Ovary (tissue), 9 donors: ENCODE data around the gene TNRC6C. TPM values are rescaled to one million over a fixed set of nuclear protein-coding genes. Genes with fewer than 3 reads are reported as not detected.

Experiments used
- DNase-seq, 5 donors: peaks; one replicate each; pipeline ENCODE4 v3.0.0-alpha.2; 2019 to 2020
- H3K27ac ChIP-seq, 2 donors: fragments of 200-600 bp; one replicate each; pipeline versions ENCODE4 v1.5.1 to v1.8.0; 2019 to 2022
- H3K27me3 ChIP-seq: fragments of 200-600 bp; one replicate; pipeline ENCODE4 v1.8.0; 2022
- H3K36me3 ChIP-seq: fragments of 200-600 bp; sonication (generic); one replicate; pipeline ENCODE4 v1.5.1; 2019
- H3K4me1 ChIP-seq: one replicate; pipeline ENCODE4 v1.8.1; 2013; ENCODE audit warnings: mild to moderate bottlenecking, moderate library complexity; ENCODE audit not compliant: insufficient read depth
- H3K4me3 ChIP-seq: fragments of 200-600 bp; sonication (generic); one replicate; pipeline ENCODE4 v1.5.1; 2017
- H3K9me3 ChIP-seq, 2 donors: fragments of 200-600 bp in 1 of 2; sonication (generic) in 1 of 2; one replicate each; pipeline versions ENCODE4 v1.5.1 to v1.8.1; 2013 to 2019; ENCODE audit warnings: mild to moderate bottlenecking in 1 of 2, moderate library complexity in 1 of 2
- EP300 ChIP-seq: sonication (generic); formaldehyde crosslinking; IDR thresholded peaks from one replicate; pipeline ENCODE4 v1.6.1; 2017; ENCODE audit warnings: antibody characterized with exemption
- POLR2A ChIP-seq: fragments of 450-650 bp; IDR thresholded peaks from one replicate; pipeline ENCODE4 v1.6.1; 2017; ENCODE audit warnings: antibody characterized with exemption, mild to moderate bottlenecking, moderate library complexity
- WGBS, 3 donors: extraction: QIAGEN DNeasy Blood & Tissue Kit in 1 of 3; methylation state at CpG; one replicate each; pipeline versions ENCODE4 v1.1.5 to v1.1.7; 2013 to 2017; 5-methylcytosine and 5-hydroxymethylcytosine counted together
- intact Hi-C, 4 donors: fragments of 100-400 bp; cut with DNase I; formaldehyde crosslinking; loops; one replicate each; pipeline versions ENCODE4 v1.11.0 to v1.15.1; 2022 to 2023
- polyA plus RNA-seq, 2 donors: library from polyadenylated mRNA; stranded (reverse); fragments of 200-250 nt in 1 of 2; fragments of 350-450 nt in 1 of 2; fragmentation: Illumina TruSeq in 1 of 2; extraction: RNeasy Lipid Tissue Mini Kit (QIAGEN cat#74804) in 1 of 2; gene quantifications; one replicate each; pipeline ENCODE4 v1.2.3, GENCODE V29; 2013 to 2014
- total RNA-seq, 7 donors: library from RNA; depleted of rRNA in 2 of 7; stranded (reverse); fragments of >200 nt in 2 of 7; fragmentation: NEBNext Ultra II Directional in 3 of 7; extraction: Animal tissue kit (Norgen Biotek cat#: 25700) in 3 of 7; gene quantifications; one replicate each; pipeline versions ENCODE4 v1.1.0 to v1.2.4, GENCODE V29; 2016 to 2023
- TF ChIP-seq, protein P1 (sequence below), 3 donors: fragments of 450-650 bp in 2 of 3; fragments of 200-600 bp in 1 of 3; IDR thresholded peaks; one replicate each; pipeline versions ENCODE4 v1.5.1 to v1.8.0; 2016 to 2022; ENCODE audit warnings: antibody characterized with exemption in 3 of 3, mild to moderate bottlenecking in 1 of 3
- donor health status: DM: no; HTN: no; CAD: no; lungs with moderate emphysema.
- donor health status: DM: no; HTN: no; CAD: no.
- donor health status: Bipolar disorder and iron deficiency.
- donor health status: DM: yes; HTN: yes; CAD: no.
- donor health status: DM: no; HTN: no; CAD: no.
- donor health status: DM: yes; HTN: yes; CAD: no.

TNRC6C gene
- total and polyA plus RNA-seq, 9 donors = 8.7 to 45.3 (median 32.5) TPM

DNA sequence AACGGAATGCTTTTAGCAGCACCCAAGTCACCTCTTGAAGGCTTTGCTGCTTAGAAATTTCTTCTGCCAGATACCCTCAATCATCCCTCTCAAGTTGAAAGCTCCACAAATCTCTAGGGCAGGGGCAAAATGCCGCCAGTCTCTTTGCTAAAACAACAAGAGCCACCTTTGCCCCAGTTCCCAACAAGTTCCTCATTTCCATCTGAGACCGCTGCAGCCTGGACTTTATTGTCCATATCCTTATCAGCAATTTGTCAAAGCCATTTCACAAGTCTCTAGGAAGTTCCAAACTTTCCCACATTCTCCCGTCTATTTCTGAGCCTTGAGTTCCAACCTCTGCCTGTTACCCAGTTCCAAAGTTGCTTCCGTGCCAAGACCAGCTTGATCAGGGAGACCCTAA, 142.6 kb downstream of the TNRC6C start:
- H3K27me3 ChIP-seq = no peaks in the 10 kb centered on the region
- DNase-seq = no peak
- H3K4me3 ChIP-seq = no peak overlapping the region
- H3K4me1 ChIP-seq = no peaks in the 10 kb centered on the region
- WGBS, 3 donors = 78 to 87% (median 79%) methylated on average over 5 of the region's 5 CpGs
- no peaks in the 10 kb centered on the region for H3K36me3 ChIP-seq
- no peak overlapping the region for H3K27ac ChIP-seq
- no peaks in the 10 kb centered on the region for H3K9me3 ChIP-seq
- intact Hi-C loops = no loop called here
- TF ChIP-seq POLR2A = no peak
- TF ChIP-seq, protein P1, sequence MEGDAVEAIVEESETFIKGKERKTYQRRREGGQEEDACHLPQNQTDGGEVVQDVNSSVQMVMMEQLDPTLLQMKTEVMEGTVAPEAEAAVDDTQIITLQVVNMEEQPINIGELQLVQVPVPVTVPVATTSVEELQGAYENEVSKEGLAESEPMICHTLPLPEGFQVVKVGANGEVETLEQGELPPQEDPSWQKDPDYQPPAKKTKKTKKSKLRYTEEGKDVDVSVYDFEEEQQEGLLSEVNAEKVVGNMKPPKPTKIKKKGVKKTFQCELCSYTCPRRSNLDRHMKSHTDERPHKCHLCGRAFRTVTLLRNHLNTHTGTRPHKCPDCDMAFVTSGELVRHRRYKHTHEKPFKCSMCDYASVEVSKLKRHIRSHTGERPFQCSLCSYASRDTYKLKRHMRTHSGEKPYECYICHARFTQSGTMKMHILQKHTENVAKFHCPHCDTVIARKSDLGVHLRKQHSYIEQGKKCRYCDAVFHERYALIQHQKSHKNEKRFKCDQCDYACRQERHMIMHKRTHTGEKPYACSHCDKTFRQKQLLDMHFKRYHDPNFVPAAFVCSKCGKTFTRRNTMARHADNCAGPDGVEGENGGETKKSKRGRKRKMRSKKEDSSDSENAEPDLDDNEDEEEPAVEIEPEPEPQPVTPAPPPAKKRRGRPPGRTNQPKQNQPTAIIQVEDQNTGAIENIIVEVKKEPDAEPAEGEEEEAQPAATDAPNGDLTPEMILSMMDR (IDR thresholded peaks at IDR 0.05) = no peak
- no peak for TF ChIP-seq EP300

DNA sequence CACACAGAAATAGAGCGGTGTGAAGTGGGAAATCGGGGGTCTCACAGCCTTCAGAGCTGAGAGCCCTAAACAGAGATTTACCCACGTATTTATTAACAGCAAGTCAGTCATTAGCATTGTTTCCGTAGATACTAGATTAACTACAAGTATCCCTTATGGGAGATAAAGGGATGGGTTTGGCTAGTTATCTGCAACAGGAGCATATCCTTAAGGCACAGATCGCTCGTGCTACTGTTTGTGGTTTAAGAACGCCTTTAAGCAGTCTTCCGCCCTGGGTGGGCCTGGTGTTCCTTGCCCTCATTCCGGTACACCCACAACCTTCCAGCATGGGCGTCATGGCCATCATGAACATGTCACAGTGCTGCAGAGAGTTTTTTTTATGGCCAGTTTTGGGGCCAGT, 143.0 kb downstream of the TNRC6C start:
- H3K27ac ChIP-seq = no peak overlapping the region
- TF ChIP-seq EP300 = no peak
- no peak for TF ChIP-seq POLR2A
- TF ChIP-seq, protein P1 (IDR thresholded peaks at IDR 0.05) = no peak
- no peak overlapping the region for H3K4me3 ChIP-seq
- no peak for DNase-seq
- no peaks in the 10 kb centered on the region for H3K9me3 ChIP-seq
- WGBS, 3 donors = 96 to 97% (median 97%) methylated on average over 10 of the region's 10 CpGs
- H3K36me3 ChIP-seq = no peaks in the 10 kb centered on the region
- intact Hi-C loops = no loop called here
- H3K4me1 ChIP-seq = no peaks in the 10 kb centered on the region
- H3K27me3 ChIP-seq = no peaks in the 10 kb centered on the region

DNA sequence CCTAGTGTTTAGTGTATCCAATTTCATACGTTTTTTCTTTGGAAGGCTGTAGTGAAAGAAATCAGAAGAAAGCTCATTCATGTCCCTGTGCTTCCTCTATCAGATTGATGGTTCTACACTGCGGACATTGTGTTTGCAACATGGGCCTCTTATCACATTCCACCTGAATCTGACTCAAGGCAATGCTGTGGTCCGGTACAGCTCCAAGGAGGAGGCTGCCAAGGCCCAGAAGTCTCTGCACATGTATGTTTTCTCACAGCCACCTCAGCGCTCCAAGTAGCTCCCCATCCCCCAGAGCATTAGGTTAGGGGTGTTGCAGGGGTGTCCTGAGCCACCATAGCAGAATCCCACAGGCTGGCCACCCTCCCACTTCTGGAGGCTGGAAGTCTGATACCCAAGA, 144.8 kb downstream of the TNRC6C start:
- H3K9me3 ChIP-seq = no peaks in the 10 kb centered on the region
- 31 to 46% (median 39%) methylated on average over 4 of the region's 4 CpGs for WGBS, 3 donors
- H3K4me1 ChIP-seq = no peaks in the 10 kb centered on the region
- no peak for TF ChIP-seq EP300
- no peak for TF ChIP-seq POLR2A
- TF ChIP-seq, protein P1 (IDR thresholded peaks at IDR 0.05) = no peak
- no peak for DNase-seq
- no peaks in the 10 kb centered on the region for H3K36me3 ChIP-seq
- H3K27ac ChIP-seq = no peak overlapping the region
- no peaks in the 10 kb centered on the region for H3K27me3 ChIP-seq
- H3K4me3 ChIP-seq = no peak overlapping the region
- intact Hi-C loops = no loop called here

DNA sequence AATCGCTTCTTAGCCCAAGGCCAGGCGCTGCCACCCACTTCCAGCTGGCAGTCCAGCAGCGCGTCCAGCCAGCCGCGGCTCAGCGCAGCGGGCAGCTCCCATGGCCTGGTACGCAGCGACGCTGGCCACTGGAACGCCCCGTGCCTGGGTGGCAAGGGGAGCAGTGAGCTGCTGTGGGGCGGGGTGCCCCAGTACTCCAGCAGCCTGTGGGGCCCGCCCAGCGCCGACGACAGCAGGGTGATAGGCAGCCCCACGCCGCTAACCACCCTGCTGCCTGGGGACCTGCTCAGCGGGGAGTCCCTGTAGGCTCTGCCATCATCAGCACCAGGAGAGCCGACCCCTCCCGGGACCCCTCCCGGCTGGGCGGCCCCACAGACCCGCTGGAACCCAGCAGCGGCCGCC, 146.0 kb downstream of the TNRC6C start:
- Histone ChIP-seq H3K4me1 (no peaks in the 10 kb centered on the region), H3K36me3 (no peaks in the 10 kb centered on the region), H3K9me3 (no peaks in the 10 kb centered on the region), H3K4me3 (no peak overlapping the region), H3K27ac (no peak overlapping the region), H3K27me3 (no peaks in the 10 kb centered on the region)
- intact Hi-C loops = no loop called here
- DNase-seq = no peak
- 93 to 96% (median 95%) methylated on average over 22 to 28 of the region's 28 CpGs for whole genome bisulfite sequencing, 3 donors
- TF ChIP-seq EP300 = no peak
- TF ChIP-seq POLR2A = no peak
- TF ChIP-seq, protein P1 (IDR thresholded peaks at IDR 0.05) = no peak

DNA sequence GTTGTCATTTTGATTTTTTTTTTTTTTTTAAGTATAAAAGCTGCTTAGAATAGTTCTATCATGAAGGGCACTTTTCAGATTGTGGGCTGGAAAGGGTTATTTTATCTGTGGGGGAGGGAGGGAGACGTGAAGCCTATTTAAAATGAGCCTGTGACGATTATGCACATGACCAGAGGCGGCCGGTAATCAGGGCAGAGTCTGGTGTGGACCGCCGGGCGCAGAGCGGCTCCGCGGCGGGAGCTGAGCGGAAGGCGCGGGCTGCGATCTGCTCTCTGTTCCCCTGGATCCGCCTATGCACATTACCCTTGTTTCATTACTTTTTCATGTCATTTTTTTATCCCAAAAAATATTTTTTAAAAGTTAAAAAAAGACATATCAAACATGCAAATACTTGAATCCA, 146.6 kb downstream of the TNRC6C start:
- no peaks in the 10 kb centered on the region for H3K4me1 ChIP-seq
- no peaks in the 10 kb centered on the region for H3K36me3 ChIP-seq
- WGBS, 3 donors = 85 to 88% (median 88%) methylated on average over 16 of the region's 16 CpGs
- H3K27ac ChIP-seq = no peak overlapping the region
- H3K27me3 ChIP-seq = no peaks in the 10 kb centered on the region
- no peak for DNase-seq
- H3K9me3 ChIP-seq = no peaks in the 10 kb centered on the region
- H3K4me3 ChIP-seq = no peak overlapping the region
- intact Hi-C loops = no loop called here
- TF ChIP-seq, protein P1 (IDR thresholded peaks at IDR 0.05) = no peak
- TF ChIP-seq EP300 (no peak), POLR2A (no peak)
